T1000 (cell line): Measurements from ENCODE around the gene SUSD2.
"Not testable (repeated sequence)": the region's sequence is repeated elsewhere in the genome, so short reads cannot be mapped to it uniquely, and the experiment has no call there.

ENCODE experiments used
- DNase-seq: peaks from one replicate; lab custom pipeline; 2025; ENCODE audit warnings: mixed read lengths; lab: John Stamatoyannopoulos, UW

SUSD2 gene

DNA sequence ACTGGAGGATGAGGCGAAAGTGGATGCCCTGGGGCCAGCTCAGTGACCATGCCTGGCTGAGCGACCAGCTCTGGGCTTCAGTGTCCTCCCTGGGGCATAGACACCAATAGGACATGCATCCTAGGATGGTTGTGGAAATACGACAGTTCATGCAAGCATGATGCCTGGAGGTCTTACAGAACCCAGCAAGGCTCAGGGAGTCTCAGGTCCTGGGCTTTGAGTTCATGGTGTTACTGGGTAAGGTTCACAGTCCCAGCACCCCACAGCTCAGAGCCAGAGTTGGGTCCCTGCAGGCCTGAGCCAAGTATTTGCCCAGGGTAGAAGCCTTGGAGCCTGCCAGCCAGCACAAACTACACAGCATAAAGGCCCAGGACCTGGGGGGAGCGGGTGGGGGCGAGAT is 4.2 kb upstream of the SUSD2 start:
- DNase-seq = no peak

DNA sequence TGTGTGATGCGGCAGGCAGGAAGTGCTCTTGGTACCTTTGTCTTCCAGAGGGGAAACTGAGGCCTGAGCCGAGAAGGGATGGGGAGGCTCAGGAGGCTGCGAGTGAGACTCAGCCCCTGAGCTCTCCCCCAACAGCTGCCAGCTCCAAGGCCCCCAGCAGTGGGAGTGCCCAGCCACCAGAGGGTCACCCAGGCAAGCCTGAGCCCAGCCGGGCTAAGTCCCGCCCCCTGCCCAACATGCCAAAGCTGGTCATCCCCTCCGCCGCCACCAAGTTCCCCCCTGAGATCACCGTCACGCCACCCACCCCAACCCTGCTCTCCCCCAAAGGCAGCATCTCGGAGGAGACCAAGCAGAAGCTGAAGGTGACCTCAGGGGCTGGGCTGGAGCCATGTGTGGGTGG is 3.8 kb upstream of the SUSD2 start:
- no peak for DNase-seq

DNA sequence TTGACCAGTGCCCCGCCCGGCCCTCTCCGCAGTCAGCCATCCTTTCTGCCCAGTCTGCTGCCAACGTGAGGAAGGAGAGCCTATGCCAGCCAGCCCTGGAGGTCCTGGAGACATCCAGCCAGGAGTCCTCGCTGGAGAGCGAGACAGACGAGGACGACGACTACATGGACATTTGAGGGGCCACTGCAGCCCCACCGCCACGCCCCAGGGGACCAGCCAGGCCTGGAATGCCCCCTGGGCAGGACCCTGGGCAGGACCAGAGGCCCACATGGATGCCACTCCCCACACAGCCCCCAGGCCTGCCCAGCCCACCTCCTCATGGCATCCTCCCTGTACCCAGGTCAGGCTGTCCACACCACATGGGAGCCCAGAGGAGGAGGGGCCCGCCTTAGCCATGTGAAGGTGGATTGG is 3.3 kb upstream of the SUSD2 start:
- DNase-seq = no peak

DNA sequence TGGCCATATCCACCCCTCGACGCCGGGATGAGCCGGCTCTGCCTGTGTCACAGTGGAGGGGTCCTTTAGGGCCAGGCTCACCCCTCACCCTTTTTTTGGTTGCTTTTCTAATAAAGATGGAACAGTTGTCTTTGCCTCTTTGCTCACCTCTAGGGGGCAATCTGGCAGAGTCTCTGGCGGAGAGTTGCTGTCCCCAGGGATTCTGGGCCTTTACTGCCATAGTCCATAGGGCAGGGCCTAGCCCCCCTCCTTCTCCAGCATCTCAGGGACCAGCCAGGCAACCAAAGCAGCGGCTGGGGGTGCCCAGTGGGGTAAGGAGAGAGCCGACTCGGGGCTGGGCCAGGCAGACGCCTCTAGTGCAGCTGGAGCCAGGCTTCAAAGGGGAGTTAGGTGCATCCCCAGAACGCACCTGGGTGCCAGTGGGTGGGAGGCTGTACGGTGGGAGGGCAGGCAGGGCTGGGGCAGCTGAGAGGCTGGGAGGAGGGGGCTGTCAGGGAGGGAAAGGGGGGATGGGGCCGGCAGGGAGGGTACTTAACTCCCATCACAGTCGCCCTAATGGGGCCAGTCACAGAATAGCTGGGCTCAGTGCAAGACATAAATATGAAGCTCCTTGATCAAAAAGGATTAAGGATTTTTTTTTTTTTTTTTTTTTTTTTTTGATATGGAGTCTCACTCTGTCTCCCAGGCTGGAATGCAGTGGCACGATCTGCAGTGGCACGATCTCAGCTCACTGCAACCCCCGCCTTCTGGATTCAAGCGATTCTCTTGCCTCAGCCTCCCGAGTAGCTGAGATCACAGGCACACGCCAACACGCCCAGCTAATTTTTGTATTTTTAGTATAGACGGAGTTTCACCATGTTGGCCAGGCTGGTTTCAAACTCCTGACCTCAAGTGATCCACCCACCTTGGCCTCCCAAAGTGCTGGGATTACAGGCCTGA is 2.5 kb upstream of the SUSD2 start:
- no peak for DNase-seq

DNA sequence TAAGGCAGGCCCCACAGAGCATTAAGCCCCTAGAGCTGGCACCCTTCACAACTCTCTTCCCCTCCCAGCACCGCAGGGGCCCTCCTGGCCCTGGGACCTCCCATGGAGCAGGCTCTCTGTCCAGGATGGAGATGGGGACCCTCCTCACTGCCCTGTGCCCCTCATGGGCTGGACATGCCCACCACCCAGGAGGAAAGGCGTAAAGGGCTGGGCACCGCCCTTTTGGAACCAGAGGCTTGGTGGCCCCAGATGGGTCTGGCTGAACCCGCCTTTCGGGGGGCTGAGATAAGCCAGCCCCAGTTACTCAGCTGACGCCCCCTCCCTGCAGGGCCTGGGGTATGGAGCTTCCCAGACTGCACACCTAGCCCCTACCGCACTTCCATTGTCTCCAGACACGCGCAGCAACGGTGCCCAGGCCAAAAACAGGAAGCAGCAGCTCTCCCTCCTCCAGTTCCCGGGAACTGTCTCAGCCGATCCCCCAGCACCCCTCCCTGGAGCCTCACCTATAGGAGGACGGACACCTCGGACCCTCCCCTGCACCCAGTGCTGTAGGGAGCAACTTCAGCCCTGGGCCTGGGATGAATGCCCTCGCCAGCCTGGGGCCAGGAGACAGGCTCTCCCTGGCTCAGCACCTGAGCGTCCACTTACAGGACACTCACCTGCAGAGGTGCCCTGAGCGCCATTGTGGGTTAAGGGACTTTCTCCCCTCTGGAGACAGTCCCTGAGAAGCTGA is 1.6 kb upstream of the SUSD2 start:
- no peak for DNase-seq

DNA sequence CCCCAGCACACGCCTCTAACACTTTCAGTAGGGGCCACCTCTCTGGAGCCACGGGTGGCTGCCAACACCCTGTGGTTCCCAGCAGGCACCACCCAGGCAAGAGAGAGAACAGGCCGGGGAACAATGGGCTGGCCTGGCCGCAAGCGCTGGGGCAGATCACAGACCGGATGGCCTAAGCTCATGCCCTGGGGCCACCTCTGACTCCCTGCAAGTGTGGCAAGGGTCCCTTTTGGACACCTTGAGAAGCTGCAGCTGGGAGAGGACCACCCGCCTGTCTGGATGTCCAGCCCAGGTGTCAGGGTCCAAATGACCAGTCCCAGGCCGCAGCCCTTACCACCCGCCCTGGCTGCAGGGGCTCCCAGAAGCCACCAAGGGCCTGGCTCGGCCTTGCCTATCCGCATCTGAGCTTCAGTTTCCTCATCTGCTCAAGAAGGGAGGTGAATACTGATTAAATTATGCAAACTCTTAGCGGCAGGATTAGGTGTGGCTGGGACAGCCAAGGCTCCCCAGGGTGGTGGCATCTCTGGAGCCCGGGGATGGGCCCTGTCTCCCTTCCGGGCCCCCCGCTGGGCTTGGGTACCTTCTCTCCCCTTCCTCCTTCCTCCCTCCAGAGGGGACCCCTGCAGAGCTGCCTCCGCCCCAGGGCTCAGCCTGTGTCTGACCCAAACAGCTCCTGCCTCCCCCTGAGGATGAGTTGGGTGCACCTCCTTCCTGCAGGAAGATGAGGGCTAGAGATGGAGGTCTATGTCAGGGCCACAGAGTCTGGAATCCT is 785 bp upstream of the SUSD2 start:
- no peak for DNase-seq

DNA sequence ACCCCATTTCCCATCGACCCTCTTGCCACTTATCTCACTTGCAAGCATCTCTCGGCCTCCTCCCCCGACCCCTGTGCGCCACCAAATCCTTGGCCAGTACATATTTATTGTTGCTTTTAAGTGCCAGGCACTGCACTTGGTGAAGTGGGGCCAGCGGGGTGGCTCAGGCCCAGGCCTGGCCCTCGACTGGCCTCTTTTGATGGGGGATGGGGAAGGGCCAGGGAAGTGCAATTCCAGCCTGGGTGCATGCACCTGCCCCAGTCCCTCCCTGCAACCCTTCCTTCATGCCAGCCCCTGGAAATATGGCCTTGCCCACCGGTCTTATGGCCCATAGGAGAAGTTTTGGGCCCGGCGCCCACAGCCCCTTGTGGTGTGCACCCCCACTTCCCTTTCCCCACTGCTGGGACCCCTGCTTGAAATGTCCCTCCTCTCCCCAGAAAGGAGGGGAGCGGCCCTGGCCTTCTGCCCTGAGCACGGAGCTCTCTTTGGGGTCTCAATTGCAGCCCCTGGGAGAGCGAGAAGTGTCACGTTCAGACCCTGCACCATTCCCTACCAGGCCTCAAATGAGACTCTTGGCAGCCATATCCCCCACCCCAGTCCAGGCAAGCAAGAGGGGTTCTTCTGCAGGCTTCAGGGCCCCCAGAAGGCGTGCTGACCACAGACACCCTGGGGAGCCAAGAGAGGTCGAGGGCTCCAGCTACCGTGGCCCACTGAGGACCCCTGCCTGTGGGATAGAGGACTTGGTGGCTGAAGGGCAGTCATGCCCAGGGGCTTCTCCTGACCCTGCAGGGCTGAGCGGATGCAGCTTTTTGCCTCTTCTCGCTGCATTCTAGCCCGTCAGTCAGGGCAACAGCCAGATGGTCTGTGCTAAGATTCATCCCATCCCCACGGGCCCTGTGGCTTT is 961 bp downstream of the SUSD2 start:
- DNase-seq = no peak

DNA sequence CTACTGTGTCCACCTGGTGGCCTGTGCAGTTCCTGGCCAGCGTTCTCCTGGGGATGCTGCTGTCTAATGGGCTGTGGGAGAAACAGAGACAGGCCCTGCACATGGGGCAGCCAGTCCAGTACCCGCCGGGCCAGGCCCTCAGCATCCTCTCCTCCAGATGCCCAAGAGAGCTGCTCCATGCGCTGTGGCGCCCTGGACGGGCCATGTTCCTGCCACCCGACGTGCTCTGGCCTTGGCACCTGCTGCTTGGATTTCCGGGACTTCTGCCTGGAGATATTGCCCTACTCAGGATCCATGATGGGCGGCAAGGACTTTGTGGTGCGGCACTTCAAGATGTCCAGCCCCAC is 1.6 kb downstream of the SUSD2 start:
- not testable (repeated sequence) for DNase-seq

DNA sequence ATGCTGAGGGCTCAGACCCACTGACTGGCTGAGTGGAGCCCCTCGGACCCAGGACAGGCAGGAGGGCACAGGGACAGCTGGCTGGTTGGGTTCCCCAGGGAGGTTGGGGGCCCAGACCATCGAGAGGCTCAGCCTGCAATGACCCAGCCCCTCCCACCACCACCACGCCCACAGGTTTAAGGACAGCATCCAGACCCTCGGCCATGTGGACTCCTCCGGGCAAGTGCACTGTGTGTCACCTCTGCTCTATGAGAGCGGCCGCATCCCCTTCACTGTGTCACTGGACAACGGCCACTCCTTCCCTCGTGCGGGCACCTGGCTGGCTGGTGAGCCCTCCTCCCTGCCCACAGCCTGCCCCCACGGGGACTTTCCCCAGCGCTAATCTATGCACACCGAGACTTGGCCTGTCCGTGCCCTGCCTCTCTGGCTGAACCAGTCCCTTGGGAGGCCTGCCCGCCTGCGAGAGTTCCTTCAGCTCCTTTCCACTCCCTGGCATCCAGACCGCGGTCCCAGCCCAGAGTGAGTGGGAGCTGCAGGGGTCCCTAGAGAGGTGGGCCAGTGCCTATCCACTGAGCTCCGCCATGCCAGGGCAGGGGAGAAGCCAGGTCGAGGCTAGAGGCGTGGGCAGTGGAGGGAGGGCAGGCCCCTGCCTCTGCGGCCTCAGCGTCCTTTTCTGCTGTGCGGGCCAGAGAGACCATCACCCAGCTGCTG is 2.2 kb downstream of the SUSD2 start:
- no peak for DNase-seq

DNA sequence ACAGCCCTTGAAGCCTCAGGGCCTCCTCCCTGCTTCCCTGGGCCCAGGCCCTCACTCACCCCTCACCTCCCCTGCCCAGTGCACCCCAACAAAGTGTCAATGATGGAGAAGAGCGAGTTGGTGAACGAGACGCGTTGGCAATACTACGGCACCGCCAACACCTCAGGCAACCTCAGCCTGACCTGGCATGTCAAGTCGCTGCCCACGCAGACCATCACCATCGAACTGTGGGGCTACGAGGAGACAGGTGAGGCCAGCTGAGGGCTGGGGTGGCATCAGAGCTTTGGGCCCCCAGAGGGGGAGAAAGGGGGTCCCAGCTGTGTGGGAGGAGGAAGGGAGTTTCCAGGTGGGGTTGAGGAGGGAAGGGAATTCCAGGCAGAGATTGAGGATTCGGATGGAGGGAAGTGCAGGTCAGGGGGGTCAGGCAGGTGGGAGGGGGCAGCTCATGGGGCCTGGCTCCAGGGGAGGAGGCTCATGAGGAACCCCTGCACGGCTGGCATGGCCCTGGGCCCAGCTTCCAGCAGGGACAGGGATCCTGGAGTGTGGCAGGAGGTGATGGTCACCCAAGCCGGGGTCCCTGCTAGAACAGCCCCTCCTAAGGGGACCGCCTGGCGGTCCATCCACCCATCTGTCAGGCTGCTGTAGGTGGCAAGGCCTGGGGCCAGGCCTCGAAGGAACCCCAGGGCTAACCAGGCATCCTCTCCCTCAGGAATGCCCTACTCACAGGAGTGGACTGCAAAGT is 2.9 kb downstream of the SUSD2 start:
- DNase-seq = no peak

DNA sequence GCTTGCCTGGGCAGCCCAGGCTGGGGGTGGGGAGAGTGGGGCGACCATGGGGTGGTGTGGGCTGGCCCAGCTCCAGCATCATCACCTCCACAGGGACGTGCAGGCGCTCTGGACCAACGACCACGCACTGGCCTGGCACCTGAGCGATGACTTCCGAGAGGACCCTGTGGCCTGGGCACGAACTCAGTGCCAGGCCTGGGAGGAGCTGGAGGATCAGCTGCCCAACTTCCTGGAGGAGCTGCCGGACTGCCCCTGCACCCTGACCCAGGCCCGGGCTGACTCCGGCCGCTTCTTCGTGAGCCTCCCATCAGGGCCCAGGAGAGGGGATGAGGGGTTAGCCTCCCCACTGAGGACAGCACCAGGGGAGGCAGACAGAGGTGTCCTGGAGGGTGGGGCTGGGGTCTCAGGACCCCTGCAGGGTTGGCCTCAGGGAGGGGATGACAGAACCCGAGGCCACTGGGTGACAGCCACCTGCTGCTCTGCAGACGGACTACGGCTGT is 3.8 kb downstream of the SUSD2 start:
- DNase-seq = no peak

DNA sequence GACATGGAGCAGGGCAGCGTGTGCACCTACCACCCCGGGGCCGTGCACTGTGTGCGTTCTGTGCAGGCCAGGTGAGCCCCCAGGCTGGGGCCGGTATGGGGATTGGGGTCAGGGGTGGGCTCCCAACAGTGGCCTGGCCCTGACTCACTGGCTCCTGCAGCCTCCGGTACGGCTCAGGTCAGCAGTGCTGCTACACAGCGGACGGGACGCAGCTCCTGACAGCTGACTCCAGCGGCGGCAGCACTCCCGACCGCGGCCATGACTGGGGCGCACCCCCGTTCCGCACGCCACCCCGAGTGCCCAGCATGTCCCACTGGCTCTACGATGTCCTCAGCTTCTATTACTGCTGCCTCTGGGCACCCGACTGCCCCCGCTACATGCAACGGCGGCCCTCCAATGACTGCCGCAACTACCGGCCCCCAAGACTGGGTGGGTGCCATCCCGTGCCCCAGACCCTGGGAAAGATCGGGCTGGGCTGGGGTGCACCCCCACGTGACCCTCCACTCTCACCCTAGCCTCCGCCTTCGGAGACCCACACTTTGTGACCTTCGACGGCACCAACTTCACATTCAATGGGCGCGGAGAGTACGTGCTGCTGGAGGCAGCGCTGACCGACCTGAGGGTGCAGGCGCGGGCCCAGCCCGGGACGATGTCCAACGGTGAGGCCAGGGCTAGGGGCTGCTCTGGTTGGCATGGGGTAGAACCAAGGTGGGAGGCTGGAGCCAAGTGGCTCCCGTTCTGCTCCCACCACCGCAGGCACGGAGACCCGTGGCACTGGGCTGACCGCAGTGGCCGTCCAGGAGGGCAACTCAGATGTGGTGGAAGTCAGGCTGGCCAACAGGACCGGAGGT is 4.4 kb downstream of the SUSD2 start:
- no peak for DNase-seq

DNA sequence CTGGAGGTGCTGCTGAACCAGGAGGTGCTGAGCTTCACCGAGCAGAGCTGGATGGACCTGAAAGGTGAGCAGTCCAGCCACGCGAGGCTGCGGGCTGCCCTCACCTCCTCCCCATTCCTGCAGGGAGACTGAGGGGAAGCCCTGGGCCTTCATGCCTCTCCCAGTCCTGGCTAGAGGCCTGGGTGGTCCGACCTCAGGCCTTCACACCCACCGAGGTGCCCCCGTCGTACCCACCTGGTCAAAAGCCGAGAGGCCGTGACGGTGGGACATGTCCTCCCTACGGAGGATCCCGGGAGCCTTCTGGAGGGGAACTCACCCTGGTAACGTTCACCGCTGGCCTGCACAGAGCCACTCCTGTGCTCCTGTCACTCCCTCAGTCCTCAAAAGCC is 5.1 kb downstream of the SUSD2 start:
- no peak for DNase-seq

DNA sequence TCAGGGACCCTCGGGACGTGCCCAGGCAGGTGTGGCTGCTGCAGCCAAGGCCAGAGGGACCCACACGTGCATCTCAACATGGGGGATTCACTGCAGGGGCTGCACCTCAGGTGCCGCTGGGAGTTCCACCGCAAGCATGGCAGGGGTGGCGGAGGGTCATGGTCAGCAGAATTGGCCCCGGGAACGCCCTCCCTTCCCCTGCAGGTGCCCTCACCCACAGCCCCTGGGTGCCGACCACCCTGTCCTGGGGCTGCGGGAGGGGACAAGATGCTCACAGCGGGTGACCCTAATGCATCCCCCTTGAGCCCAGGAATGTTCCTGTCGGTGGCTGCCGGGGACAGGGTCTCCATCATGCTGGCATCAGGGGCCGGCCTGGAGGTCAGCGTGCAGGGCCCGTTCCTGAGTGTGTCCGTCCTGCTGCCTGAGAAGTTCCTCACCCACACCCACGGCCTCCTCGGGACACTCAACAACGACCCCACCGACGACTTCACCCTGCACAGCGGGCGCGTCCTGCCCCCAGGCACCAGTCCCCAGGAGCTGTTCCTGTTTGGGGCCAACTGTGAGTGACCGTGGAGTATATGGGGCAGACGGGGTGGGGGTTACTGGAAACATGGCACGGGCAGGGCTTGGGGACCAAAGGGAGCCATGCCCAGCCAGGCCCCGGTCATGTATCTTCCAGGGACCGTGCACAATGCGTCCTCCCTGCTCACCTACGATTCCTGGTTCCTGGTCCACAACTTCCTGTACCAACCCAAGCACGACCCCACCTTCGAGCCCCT is 5.8 kb downstream of the SUSD2 start:
- DNase-seq = no peak

DNA sequence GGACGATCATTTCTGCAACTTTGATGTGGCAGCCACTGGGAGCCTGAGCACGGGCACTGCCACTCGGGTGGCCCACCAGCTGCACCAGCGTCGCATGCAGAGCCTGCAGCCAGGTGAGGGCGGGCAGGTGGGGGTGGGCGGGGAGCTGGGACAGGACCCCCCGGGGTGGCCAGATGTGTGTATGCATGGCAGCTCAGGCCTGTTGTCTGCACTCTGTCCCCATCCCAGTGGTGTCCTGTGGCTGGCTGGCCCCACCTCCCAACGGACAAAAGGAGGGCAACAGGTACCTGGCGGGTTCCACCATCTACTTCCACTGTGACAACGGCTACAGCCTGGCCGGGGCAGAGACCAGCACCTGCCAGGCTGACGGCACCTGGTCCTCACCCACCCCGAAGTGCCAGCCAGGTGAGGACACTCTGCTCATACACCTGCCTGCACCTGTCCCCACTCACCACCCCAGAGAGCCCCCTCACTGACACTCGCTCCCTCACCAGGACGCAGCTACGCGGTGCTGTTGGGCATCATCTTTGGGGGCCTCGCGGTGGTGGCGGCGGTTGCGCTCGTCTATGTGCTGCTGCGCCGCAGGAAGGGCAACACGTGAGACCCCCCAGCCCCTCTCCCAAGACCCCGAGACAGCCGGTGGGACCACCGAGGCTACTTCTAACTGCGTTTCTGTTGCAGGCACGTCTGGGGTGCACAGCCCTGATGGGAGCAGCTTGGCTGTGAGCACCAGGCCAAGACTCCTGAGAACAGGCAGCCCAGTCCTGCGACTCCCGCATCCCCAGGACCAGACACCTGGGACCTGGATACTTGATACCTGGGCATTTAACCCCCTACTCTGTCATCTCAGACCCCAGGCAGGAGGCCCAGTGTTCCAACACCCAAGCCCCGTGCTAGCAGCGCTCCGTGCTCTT is 6.7 kb downstream of the SUSD2 start:
- no peak for DNase-seq

DNA sequence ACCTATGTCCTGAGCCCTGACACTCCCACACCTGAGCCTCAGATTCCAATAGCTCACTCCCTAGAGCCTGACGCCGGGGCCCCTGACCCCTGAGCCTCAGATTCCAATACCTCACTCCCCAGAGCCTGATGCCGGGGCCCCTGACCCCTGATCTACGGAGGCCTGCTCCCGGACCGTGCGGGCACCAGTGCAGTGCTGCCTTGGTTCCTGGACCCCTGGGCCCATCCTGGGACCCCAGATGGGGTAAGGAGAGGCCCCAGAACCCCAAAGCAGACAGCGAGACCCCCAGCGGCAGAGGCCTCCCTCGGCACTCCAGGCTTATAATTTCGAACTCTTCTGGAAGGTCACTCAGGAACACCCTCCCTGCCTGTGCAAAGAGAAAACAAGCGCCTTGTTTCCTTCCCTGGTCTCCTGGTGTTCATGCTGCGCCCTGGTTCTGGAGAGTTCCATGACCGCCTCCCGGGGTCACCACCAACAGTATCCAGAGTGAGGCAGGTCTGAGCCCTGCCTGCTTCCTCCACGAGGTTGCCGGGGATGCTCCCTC is 7.5 kb downstream of the SUSD2 start:
- no peak for DNase-seq
